GM18519 (cell line): ENCODE data around the gene PCDH9.

Source experiments
- ATAC-seq: cut with Tn5 transposase; IDR thresholded peaks from one replicate; pipeline ENCODE4 v1.9.1; 2021; ENCODE audit warnings: mild to moderate bottlenecking, moderate library complexity; ENCODE audit not compliant: unreplicated experiment, low FRiP score

PCDH9 gene

GRCh38 chr13:66375756-66376155, 854.4 kb downstream of the PCDH9 start:
- no peak for ATAC-seq

GRCh38 chr13:66369666-66370065, 860.5 kb downstream of the PCDH9 start:
- ATAC-seq = no peak

GRCh38 chr13:66367356-66367755, 862.8 kb downstream of the PCDH9 start:
- ATAC-seq = no peak

GRCh38 chr13:66365101-66365500, 865.0 kb downstream of the PCDH9 start:
- ATAC-seq = no peak

GRCh38 chr13:66364346-66364745, 865.8 kb downstream of the PCDH9 start:
- ATAC-seq = no peak

GRCh38 chr13:66362485-66362884, 867.7 kb downstream of the PCDH9 start:
- no peak for ATAC-seq

GRCh38 chr13:66359910-66360552, 870.1 kb downstream of the PCDH9 start:
- no peak for ATAC-seq

GRCh38 chr13:66359393-66359792, 870.7 kb downstream of the PCDH9 start:
- ATAC-seq = no peak

GRCh38 chr13:66358564-66358963, 871.6 kb downstream of the PCDH9 start:
- no peak for ATAC-seq

- no peak for ATAC-seq
These were observed 872.7 kb downstream of the PCDH9 start for GRCh38 chr13:66357463-66357862.

GRCh38 chr13:66354879-66355751, 875.0 kb downstream of the PCDH9 start:
- ATAC-seq = no peak

- ATAC-seq = no peak
These were observed 876.5 kb downstream of the PCDH9 start for GRCh38 chr13:66353664-66354063.

GRCh38 chr13:66349966-66350365, 880.2 kb downstream of the PCDH9 start:
- no peak for ATAC-seq

- ATAC-seq = no peak
These were observed 881.1 kb downstream of the PCDH9 start for GRCh38 chr13:66348745-66349690.

GRCh38 chr13:66347486-66348117, 882.5 kb downstream of the PCDH9 start:
- no peak for ATAC-seq

- no peak for ATAC-seq
These were observed 884.2 kb downstream of the PCDH9 start for GRCh38 chr13:66345971-66346370.

GRCh38 chr13:66345518-66345810, 884.7 kb downstream of the PCDH9 start:
- ATAC-seq = no peak

GRCh38 chr13:66344805-66345517, 885.2 kb downstream of the PCDH9 start:
- ATAC-seq = no peak

GRCh38 chr13:66343224-66343828, 886.8 kb downstream of the PCDH9 start:
- no peak for ATAC-seq
